ENCODE data around the gene TMEM250. TPM values are rescaled to one million over a fixed set of nuclear protein-coding genes. Genes with fewer than 3 reads are reported as not detected.

TMEM250 gene
- total and polyA plus RNA-seq, 4 donors, result 6.7 to 19.5 (median 17.2) TPM

DNA sequence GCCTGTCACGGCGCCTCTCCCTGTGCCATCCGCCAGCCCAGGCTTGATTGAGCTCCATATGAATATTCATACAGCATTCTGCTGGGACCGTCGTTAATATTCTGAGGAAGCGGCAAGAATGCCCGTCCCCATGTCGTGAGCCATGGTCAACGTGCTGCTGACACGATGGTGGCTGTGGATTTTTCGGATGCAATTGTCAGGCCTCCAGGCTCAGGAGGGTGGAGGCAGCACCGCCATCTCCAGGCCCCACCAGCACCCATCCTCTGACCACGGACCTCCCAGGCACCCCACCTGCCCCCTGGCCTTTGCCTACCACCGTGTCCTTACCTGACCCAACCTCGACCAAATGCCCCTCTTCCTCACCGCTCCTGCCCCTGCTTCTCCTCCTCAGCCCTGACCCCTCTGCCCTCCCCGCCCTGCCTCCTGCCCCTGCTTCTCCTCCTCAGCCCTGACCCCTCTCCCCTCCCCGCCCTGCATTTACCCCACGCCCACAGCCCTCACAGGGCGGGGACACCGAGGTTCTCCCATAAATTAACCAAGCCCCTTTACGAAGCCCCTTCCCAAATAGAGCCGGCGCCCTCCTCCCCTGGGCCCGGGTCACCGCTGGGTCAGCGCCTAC is 9.9 kb downstream of the TMEM250 start (continued):
- TF ChIP-seq, protein P1, sequence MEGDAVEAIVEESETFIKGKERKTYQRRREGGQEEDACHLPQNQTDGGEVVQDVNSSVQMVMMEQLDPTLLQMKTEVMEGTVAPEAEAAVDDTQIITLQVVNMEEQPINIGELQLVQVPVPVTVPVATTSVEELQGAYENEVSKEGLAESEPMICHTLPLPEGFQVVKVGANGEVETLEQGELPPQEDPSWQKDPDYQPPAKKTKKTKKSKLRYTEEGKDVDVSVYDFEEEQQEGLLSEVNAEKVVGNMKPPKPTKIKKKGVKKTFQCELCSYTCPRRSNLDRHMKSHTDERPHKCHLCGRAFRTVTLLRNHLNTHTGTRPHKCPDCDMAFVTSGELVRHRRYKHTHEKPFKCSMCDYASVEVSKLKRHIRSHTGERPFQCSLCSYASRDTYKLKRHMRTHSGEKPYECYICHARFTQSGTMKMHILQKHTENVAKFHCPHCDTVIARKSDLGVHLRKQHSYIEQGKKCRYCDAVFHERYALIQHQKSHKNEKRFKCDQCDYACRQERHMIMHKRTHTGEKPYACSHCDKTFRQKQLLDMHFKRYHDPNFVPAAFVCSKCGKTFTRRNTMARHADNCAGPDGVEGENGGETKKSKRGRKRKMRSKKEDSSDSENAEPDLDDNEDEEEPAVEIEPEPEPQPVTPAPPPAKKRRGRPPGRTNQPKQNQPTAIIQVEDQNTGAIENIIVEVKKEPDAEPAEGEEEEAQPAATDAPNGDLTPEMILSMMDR (IDR thresholded peaks at IDR 0.05; ENCODE audit: low read depth, low read length, missing input control), result no peak
- TF ChIP-seq, protein P2, sequence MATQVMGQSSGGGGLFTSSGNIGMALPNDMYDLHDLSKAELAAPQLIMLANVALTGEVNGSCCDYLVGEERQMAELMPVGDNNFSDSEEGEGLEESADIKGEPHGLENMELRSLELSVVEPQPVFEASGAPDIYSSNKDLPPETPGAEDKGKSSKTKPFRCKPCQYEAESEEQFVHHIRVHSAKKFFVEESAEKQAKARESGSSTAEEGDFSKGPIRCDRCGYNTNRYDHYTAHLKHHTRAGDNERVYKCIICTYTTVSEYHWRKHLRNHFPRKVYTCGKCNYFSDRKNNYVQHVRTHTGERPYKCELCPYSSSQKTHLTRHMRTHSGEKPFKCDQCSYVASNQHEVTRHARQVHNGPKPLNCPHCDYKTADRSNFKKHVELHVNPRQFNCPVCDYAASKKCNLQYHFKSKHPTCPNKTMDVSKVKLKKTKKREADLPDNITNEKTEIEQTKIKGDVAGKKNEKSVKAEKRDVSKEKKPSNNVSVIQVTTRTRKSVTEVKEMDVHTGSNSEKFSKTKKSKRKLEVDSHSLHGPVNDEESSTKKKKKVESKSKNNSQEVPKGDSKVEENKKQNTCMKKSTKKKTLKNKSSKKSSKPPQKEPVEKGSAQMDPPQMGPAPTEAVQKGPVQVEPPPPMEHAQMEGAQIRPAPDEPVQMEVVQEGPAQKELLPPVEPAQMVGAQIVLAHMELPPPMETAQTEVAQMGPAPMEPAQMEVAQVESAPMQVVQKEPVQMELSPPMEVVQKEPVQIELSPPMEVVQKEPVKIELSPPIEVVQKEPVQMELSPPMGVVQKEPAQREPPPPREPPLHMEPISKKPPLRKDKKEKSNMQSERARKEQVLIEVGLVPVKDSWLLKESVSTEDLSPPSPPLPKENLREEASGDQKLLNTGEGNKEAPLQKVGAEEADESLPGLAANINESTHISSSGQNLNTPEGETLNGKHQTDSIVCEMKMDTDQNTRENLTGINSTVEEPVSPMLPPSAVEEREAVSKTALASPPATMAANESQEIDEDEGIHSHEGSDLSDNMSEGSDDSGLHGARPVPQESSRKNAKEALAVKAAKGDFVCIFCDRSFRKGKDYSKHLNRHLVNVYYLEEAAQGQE (IDR thresholded peaks at IDR 0.05), result no peak
- TF ChIP-seq HNF4A (conservative IDR thresholded peaks at IDR 0.05) (no peak), FOXA2 (IDR thresholded peaks at IDR 0.05) (no peak)

- H3K4me1 ChIP-seq (ENCODE audit: control insufficient read depth in 4 of 4, insufficient read depth in 4 of 4, low read length in 3 of 4), result peaks cover 12 to 25% (median 17%) of the 10 kb centered on the region in 4 donors
- no peak for TF ChIP-seq FOXA2 (IDR thresholded peaks at IDR 0.05)
- TF ChIP-seq, protein P1 (IDR thresholded peaks at IDR 0.05; ENCODE audit: low read depth, low read length, missing input control), result no peak
- TF ChIP-seq TAF1 (conservative IDR thresholded peaks at IDR 0.05), result no peak
- TF ChIP-seq, protein P2 (IDR thresholded peaks at IDR 0.05), result no peak
- no peak for TF ChIP-seq GABPA (IDR thresholded peaks at IDR 0.05 in 1 of 2, conservative IDR thresholded peaks at IDR 0.05 in 1 of 2)
- no peak for TF ChIP-seq HNF4G (IDR thresholded peaks at IDR 0.05)
- no peak for TF ChIP-seq RAD21 (IDR thresholded peaks at IDR 0.05)
- TF ChIP-seq FOXA1 (IDR thresholded peaks at IDR 0.05), result no peak
- H3K36me3 ChIP-seq (ENCODE audit: control insufficient read depth in 4 of 4, insufficient read depth in 3 of 4, low read depth in 1 of 4, low read length in 3 of 4), result no peaks in the 10 kb centered on the region
- H3K4me3 ChIP-seq (ENCODE audit: low read depth in 1 of 3, low read length in 3 of 3), result no peak overlapping the region
- WGBS, result 85% methylated on average over 29 of the region's 29 CpGs
- no peaks in the 10 kb centered on the region for H3K9me3 ChIP-seq (ENCODE audit: control insufficient read depth in 4 of 4, low read length in 3 of 4)
- H3K27ac ChIP-seq (ENCODE audit: low read depth in 1 of 2, low read length in 2 of 2), result no peak overlapping the region
- H3K9ac ChIP-seq (ENCODE audit: low read depth in 1 of 2, low read length in 2 of 2), result no peak overlapping the region
- DNase-seq (ENCODE audit: low spot score), result no peak
- H3K27me3 ChIP-seq (ENCODE audit: control insufficient read depth in 4 of 4, insufficient read depth in 4 of 4, low read length in 3 of 4), result no peaks in the 10 kb centered on the region
Measured at GRCh38 chr9:136107953-136108647, 10.6 kb downstream of the TMEM250 start.

Data from liver (tissue), 9 donors.